T47D (cell line): ENCODE measurements around the gene SIPA1L3.

Experiments used
- DNase-seq, 2 experiments: peaks; one replicate each; pipeline versions ENCODE4 v3.0.0 to v3.0.0-alpha.2; 2011 to 2012; ENCODE audit warnings: low read depth in 1 of 2, low spot score in 1 of 2
- JUND ChIP-seq: IDR thresholded peaks from 2 replicates; pipeline ENCODE4 v1.6.1; 2012; ENCODE audit warnings: low read depth
- in situ Hi-C: cut with HindIII; loops from 2 replicates; pipeline ENCODE4 v1.10.0; 2016; ENCODE audit warnings: low sequenced_read_pairs, low pct_unique_long_range_greater_than_20kb

SIPA1L3 gene

GRCh38 chr19:38210458-38210987, 303.5 kb downstream of the SIPA1L3 start:
- in situ Hi-C loops = no loop called here
- no peak for TF ChIP-seq JUND
- DNase-seq = no peak

- in situ Hi-C loops = no loop called here
- no peak for DNase-seq
- no peak for TF ChIP-seq JUND
Measured at GRCh38 chr19:38211151-38211591, 304.2 kb downstream of the SIPA1L3 start.

DNA sequence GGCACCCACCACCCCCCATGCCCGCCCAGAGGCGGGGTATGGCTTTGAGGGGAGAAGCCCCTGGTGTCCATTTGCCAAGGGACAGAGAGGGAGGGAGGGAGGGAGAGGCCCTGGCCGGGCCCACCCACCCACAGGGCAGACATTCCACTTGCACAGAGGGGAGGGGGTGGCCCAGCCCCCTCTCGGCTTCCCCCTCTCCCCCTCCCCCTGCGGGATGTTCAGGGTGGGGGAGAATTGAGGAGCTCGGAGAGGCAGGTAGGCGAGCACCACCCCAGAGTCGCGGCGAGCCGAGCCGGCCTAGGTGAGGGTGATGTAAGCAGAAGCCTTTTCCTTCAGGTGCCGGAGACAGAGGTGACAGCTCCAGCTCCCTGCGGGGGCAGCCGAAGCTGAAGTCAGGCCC, 304.8 kb downstream of the SIPA1L3 start:
- DNase-seq = no peak
- in situ Hi-C loops = no loop called here
- no peak for TF ChIP-seq JUND

DNA sequence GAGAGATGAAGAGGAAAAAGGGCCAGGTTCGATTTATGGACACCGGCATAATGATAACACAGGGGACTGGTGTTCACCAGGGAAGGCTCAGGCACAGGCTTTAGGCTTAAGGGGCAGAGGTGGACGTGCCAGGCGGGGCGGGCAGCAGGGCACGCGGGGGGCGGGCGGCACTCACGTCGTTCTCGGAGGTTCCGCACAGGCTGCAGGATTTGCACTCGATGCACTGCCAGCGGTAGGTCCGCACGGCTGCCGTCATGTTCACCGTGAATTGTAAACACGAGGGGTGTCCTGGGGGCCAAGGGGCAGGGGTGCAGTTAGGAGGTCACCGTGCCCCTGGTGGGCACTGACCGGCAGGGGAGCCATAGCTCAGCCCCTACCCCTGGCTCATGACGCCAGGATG, 306.5 kb downstream of the SIPA1L3 start:
- TF ChIP-seq JUND = no peak
- DNase-seq = no peak
- in situ Hi-C loops = no loop called here

DNA sequence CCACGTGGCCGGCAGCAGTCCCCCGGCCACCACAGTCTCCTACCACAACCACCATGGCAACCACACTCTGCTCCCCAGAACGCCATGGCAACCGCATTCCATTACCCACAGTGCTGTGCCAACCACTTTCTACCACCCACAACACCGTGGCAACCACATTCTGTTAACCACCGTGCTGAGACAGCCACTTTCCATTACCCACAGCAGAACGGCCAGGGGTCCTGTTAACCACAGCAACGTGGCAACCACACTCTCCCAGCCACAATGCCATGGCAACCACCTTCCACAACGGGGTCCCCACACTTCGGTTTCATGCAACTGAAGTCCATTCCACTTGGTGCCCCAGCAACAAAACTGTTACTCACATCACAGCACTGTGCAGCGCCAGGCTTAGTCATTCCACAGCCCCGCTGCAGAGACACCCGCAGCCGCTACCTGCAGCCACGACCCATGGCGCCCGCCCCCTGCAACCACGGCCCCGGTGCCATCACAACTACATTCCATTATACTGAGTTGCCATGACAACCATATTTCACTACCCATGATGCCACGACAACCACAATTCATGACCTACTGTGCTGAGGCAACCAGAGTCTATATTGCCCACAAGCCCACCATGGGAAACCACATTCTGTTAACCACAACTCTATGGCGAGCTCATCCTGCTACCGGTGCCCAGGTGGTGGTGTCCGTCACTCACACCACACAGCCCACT, 307.1 kb downstream of the SIPA1L3 start:
- in situ Hi-C loops = no loop called here
- no peak for TF ChIP-seq JUND
- no peak for DNase-seq

- DNase-seq = no peak
- no peak for TF ChIP-seq JUND
- in situ Hi-C loops = no loop called here
Measured at GRCh38 chr19:38216785-38217641, 310.0 kb downstream of the SIPA1L3 start.

DNA sequence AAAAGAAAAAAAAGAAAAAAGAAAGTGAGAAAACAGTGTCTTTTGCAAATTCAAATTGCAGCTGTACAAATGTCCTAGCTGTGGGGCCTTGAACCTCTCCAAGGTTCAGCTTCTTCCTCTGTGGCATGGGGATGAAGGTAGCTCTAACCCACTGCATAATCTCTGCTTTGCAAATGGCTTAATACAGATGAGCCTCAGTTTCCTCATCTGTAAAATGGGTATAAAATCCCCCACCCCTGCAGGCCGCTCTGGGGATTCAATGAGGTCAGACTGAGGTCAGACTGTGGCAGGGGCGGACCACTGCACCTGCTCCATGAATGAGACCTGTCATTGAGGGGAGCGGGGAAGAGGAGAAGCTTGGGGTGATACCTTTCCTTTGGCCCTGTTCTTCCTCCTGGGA, 311.2 kb downstream of the SIPA1L3 start:
- no peak for TF ChIP-seq JUND
- in situ Hi-C loops = no loop called here
- DNase-seq = no peak

GRCh38 chr19:38219221-38219620, 312.2 kb downstream of the SIPA1L3 start:
- in situ Hi-C loops = no loop called here
- DNase-seq = no peak
- TF ChIP-seq JUND = no peak

- no peak for TF ChIP-seq JUND
- no peak for DNase-seq
- in situ Hi-C loops = no loop called here
Measured at GRCh38 chr19:38221421-38221820, 314.4 kb downstream of the SIPA1L3 start.

DNA sequence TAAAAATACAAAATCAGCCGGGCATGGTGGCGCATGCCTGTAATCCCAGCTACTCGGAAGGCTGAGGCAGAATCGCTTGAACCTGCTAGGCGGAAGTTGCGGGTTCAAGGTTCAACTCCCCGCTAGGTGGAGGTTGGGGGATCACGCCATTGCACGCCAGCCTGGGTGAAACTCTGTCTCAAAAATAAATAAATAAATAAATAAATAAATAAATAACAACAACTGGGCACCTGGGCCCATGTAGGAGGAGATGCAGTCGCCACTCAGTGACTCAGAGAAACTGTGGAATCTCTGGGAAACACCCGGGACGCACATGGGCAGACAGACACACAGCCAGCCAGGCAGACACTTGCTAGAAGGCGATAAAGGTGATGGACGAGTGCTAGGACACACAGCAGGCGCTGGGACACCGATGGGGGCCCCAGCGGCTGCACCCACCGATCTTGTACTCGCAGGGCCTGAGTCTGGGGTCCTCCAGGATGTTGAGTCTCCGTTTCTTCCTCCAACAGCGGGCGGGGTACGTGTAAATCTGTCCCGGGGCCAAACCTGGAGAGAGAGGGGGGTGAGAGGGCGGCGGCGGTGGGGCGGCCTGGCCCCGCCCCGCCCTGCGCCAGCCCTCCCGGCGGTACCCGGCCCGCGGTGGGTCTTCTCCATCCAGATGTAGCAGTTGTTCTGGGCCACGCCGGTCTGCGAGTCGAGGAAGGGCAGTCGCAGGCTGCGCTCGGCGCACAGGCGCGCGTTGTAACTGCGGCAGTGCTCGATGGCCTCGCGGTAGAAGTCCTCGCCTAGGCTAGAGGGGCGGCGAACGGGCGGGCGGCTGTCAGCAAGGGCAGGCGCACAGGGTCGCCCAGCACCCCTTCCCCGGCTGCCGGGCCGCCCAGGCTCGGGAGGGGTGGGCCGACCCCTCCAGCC, 315.2 kb downstream of the SIPA1L3 start:
- in situ Hi-C loops = no loop called here
- no peak for TF ChIP-seq JUND
- DNase-seq = no peak

DNA sequence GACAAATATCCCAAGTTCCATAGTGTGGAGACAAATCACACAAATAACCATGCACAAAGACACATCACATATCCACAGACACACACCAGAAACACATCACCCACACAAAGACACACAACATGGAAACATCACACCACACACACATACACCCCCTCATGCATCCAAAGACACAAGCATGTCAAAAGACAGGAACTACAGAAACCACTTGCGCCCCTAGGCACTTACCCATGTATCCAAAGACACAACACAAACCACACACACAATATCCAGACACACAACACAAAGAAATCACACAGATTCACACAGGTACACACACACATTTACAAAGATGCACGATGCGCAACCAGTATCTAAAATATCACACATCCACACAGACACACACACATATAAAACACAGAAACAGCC, 316.1 kb downstream of the SIPA1L3 start:
- no peak for TF ChIP-seq JUND
- in situ Hi-C loops = no loop called here
- no peak for DNase-seq

DNA sequence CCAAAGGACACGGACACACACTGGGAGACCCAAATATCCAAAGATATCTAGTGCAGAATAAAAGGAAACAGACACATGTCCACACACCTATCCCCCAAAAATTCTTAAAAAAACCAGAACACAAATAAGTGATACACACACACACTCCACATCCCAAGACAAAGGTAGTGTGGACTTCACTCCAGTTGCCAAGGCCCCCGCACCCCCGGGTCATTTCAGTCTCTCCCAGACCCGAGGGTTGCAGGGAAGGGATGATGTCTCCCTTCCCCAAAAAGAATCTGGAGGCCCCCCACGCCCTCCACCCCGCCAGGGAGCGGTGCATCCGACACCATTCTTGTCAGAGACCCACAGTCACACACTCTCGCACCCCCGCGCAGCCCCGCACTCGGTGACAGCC, 316.6 kb downstream of the SIPA1L3 start:
- in situ Hi-C loops = no loop called here
- TF ChIP-seq JUND = no peak
- no peak for DNase-seq
